Dermis blood vessel endothelial cell (primary cell): Measurements from ENCODE around the gene KLHL12. TPM values are rescaled to one million over a fixed set of nuclear protein-coding genes. Genes with fewer than 3 reads are reported as not detected.

Experiments used
- DNase-seq: peaks from one replicate; pipeline ENCODE4 v3.0.0; 2010
- total RNA-seq: library from RNA; depleted of rRNA; stranded (reverse); fragments of >200 nt; gene quantifications from 2 replicates; pipeline ENCODE4 v1.2.3, GENCODE V29; 2014

KLHL12 gene
- total RNA-seq, 1 donor from 2014 or later, result 26.7 TPM

DNA sequence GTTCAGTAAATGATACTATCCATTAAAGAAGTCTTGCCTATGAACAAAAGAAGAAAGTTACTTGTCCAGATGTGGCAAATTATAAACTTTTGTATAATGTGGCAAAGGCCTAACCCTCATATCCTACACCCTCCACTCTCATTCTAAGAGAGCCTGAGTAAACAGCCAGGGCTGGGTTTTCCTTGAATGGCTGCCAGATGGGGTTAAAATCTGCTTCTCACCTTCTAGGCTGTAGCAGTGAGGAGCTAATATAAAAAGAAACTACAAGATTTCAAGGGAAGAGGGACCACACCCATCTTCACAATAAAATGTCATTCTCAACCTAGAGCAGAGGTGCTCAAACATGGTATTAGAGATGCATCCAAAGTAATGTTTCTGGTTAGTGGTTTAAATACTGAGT lies 47.0 kb downstream of the KLHL12 start:
- DNase-seq, result no peak

DNA sequence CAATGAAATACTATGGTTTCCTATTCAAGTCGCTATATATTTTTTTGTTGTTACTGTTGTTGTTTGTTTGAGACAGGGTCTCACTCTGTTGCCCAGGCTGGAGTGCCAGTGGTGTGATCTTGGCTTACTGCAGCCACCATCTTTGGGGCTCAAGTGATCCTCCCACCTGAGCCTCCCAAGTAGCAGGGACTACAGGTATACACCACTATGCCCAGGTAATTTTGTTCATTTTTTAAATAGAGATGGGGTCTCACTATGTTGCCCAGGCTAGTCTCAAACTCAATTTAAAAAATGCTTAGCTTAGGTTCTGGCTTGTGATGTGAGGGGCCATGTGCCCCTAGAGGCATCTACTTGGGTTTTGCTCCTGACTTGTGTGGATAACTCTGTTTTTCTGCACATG lies 47.9 kb downstream of the KLHL12 start:
- no peak for DNase-seq

DNA sequence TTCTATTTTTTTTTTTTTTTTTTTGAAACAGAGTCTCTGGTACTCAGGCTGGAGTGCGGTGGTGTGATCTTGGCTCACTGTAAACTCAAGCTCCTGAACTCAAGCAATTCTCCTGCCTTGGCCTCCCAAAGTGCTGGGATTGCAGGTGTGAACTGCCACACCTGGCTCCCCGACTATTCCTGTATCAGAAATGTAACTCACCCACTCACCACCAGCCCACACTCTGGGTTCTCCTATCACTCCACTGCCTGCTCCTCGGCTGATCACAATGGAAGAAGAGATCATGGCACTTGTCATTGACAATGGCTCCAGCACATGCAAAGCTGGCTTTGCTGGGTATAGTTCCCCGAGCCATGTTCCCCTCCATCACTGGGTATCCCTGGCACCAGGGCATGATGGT lies 54.0 kb downstream of the KLHL12 start:
- no peak for DNase-seq

DNA sequence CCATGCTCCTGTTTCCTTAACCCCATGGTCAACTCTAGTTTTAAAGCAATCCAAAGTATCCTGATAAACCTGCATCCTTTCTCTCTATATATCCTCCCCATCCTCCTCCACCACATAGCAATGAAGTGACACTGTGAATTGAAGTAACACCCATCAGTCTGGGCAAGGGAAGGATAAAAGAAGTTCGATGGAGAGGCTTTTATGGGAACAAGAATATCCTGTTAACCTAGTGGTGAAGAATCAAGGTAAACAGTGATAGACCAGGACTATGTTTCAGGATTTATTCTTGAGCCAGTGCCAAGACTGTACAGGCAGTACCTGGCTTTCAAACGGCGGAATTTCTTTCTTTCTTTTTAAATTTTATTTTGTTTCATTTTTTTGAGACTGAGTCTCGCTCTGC lies 55.7 kb downstream of the KLHL12 start:
- DNase-seq, result no peak

DNA sequence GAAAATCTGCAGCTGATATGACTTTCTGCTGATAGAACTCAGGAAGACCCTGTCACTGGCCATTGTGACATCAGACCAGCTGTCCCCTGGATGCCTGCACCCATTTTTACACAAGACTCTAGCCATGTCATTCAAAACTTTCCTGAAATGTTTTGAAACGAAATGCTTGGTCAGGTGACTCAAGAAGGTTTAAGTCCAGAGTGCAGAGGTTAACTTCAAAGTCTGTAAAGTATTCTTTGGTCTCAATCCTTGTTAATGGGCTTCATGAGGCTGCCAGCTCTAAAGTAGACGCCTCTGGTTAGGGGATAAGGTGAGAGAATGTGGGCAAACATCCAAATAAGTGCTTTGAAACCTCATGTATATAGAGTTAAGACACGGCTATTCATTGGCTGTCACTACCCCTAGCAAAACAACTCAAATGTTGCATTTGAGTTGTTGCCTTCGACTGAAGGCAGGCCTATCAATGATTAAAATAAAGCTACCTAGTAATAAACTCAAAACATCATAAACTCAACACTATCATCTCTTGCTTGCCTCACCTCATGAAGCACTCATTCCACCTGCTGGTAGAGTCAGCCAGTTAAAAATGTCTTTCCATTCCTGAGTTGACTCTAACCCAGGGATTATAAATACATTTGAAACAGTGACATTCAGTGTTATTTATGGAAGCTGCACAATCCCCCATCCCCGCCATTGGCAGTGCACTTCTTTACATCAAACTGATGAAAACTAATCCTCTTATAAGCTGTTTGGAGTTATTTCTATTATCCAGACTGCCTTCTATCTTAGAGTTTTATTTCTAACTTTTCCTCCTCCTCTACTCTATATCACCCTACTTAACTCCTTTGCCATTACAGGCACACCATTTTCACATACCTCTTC lies 64.1 kb downstream of the KLHL12 start:
- DNase-seq, result no peak

DNA sequence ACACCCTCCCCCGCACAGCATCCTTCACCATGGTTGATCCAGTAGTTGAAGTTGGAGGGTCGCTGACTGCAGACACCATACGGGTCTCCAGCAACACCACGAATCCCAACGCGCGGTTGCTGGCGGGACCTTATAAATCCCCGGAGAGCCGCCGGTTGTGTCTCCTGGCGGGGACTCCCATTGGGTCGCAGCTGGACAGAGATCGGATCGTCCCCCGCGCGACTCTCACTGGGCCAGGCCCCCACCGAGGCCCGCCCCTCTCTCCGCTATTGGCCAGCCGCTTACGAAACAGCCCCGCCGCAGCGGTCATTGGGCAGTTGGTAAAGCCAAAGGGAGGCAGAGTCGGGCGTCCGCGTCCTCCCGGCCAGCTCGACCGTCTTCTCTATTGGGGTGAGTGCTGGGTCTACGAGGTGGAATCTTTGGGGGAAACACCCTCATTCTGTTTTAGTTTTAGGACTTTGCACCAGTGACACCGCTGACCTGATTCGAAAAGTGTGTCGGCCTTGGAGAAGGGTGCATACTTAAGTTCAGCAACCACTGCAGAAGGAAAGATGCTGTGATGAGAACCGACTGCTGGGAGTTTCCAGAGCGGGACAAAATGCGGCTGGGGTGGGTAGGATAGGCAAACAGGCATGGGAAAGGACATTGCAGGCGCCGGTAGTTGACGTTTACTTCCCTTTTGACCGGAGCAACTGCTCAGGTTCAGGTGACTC lies 65.5 kb downstream of the KLHL12 start:
- peak; percentile 90 for DNase-seq

DNA sequence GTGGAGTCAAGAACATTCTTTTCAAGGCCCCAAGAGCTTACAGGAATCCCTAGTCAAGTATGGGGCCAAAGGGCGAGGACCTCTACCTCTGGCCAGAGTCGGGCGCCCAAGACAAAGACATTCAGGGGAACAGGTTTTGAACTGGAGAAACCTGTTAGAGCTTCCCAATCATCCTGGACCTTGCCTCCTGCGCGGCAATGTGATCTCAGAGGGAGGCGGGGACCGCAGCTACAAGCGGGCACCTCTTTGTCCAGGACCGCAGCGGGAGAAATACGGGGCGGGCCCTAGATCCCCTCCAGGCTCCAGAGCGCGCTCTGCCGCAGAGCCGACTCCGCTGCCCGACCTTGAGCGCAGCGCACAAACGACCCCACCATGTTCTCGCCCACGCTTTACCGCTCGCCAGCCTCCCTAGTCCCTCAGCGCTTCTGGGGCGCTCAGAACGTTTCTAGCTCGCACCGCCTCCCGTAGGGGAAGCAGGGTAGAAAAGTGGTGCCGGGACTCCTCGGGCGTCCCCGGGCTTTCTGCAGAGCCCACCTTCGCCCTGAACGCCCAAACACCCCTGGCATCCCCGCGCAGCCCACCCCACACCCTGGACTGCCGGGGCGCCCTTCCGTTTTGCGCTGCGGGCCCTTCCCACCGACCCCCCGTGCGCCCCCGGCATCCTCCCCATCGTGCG lies 66.2 kb downstream of the KLHL12 start:
- peak; percentile 49 for DNase-seq

DNA sequence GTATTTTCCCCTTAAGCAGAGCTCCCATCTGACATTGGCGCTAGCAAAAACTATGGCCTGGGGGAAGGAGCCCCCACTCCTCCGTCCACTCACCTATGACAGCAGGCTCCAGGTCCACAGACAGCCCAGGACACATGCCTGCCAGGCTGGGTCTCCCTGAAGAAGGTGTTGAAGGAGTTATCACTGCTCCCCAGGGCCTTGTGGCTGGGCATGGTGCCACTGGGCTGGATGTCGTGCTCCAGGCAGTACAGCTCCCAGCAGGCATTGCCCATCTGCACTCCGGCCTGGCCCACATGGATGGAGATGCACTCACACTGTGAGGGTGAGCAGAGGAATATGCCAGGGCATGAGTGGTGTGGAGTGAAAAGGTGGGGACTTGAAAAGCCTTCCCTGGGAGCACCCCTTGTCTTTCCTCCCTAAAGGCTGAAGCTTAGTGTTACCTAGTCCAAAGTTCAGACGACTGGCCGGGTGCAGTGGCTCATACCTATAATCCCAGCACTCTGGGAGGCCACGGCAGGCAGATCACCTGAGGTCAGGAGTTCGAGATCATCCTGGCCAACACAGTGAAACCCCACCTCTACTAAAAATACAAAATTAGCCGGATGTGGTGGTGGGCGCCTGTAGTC lies 68.1 kb downstream of the KLHL12 start:
- DNase-seq, result no peak

DNA sequence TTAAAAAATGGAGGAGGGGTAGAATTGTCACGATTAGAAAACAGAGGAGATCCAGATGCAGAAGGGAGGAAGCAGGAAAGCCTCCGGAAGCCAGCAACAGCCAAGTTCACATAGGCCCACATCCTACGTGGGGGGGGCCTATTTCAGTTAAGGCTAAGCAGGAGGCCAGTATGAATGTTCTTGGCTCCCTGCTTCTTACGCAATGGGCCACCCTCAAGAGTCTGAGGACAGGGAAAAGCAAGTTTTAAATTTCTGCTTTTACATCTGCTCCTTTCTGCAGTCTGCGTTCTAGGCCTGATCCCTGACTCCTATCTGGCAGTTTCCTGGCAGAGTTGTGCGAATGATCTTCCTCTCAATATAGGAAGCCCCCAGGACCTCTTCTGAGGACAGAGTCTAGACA lies 68.7 kb downstream of the KLHL12 start:
- peak; percentile 37 for DNase-seq

DNA sequence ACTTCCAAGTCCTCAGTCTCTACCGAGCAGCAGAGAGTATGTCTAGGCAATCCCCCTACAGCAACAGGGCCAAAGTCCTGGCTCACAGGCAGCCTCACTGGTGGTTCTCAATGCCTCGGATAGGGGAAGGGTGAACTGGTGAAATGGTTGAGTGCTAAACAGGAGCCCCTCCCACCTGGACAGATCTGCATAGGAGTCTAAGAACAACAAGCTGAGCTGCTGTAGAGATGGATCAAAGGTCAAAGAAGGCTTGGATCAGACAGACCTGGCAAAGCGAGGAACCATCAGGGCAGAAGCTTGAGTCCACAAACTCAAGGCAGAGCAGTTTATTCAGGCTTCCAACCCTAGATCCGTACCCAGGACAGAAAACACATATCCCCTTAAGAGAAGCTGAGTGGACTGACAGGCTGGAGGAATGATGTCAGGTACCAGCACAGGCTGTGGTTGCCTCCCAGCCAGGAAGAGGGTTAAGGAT lies 69.9 kb downstream of the KLHL12 start:
- no peak for DNase-seq

DNA sequence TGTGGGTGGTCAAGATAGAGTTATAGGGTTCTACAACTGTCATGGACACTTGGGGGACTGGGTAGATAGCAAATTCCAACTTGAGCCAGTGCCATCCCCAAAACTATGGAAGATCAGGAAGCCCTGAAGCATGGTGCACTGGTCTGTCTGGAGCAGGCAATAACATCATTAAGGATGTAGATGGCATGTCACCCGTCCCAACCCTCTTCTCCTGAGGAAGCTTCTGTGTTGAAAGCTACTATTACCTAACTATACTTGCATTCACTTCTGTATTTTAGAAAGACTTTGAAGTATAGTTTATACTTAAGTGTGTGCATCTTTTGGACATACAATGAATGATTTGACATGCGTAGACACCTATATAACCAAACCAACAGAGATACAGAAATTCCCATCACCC lies 71.0 kb downstream of the KLHL12 start:
- DNase-seq, result no peak

DNA sequence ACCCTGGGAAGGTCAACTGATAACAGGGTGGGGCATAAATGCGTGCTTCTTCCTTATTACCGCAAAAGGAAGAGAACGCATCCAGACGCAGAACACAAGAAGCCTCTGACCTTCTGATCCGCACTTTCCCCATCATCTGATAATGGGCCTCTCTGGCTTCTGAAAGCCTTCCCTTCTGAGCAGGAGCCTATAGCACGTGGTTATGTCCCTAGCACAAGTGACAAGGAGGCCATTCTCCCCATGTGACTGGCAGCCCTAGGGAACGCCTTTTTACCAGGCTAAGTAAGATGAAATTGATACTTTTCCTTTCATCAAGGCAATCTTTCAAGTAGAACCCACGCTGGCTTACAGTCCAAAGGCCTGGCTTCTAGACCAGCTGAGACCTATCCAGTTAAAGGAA lies 72.2 kb downstream of the KLHL12 start:
- no peak for DNase-seq

DNA sequence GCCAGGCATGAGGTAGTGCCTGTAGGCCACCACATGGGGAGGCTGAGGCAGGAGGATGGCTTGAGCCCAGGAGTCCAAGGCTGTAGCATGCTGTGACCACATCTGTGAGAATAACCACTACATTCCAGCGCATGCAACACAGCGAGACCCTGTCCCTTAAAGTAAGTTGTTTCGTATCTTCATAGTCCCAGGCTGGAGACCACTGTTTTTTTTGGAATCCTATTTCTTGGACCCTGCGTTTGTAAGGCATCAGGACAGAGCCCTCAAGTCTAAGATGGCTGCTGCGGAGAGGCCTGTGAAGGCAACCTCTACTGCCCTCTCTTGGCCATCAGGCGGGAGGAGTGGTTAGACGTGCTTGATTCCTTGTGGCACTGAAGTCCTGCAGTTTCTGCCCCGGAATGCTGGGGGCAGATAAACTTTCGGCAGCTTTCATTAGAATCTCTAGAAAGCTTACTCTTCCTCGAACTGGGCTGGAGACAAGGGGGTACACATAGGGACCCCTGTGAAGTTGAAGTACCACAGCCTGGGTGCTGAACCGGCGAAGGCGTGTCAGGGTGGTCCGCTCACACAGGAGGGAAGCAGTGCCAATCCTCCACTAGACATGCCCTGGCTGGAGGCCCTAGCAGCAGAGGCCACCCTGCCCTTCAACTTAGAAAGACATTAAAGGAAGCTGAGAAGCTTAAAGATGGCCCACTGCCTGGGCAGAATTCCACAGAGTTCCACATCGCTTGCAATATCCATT lies 74.7 kb downstream of the KLHL12 start:
- DNase-seq, result peak; percentile 85

DNA sequence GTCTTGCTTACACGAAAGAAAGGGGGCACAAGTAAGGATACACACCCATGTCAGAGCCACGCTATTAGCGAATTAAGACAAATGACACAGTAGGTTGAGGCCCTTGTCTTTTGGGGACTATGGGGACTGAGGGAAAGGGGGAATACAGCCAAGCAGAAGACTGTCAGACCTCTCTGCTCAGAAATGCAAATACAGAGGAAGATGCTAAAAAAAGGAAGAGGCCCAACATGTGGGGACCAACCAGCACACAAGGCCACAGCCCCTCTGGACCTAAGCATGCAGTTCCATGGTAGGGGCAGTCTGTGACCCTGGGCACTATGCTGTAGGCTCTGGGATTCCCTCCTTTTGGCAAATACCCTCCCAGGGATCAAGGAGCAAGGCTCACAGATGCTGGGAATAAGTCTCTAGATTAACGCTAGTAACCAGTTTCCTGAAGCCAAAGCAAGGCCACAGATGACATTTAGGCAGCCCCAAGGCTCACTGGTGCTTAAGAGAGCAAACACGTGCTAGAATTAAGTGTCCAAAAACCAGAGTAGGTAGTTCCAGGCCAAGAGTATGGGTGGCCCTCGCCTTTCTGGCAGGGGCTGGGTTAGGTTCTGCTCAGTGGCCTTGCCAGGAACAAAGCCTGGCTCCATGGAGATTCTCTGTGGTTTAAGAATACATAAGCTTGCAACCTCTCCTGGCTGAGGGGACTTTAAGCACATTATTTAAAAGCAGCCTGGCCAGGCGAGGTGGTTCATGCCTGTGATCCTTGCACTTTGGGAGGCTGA lies 76.3 kb downstream of the KLHL12 start:
- no peak for DNase-seq

DNA sequence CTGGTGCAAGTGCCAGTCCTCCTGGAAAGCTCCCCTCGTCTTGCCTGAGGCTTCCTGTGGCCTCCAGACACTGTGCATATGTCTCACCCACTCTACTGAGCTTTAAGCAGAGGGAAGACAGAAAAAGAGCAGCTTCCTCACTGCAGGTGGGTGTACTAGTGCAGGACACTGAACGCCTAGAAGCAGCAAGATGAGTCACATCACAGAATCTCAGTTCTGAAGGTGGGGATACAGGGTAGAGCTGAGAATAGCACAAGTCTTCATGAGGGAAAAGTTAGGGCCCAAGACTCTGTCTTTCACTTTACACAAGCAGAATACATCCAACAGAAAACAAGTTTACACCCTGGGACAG lies 78.9 kb downstream of the KLHL12 start:
- DNase-seq, result no peak

DNA sequence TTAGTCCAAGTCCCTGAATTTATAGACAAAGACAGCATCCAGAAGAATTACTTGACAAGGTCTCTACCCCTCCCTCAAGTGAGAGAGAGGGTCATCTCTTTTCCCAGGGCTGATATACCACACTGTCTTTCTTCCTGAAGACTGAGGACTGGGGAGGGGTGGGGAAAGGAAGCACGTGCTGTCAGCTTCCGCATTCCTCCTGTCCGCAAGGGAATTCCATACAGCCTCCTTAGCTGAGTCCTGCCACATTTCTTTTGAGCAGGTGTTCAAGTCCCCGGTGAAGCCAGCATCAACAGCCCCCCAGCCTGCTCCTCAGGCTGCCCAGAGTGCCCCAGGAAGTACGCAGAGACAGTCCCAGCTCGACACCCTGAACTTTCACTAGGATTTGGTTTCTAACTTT lies 82.1 kb downstream of the KLHL12 start:
- DNase-seq, result peak; percentile 26

DNA sequence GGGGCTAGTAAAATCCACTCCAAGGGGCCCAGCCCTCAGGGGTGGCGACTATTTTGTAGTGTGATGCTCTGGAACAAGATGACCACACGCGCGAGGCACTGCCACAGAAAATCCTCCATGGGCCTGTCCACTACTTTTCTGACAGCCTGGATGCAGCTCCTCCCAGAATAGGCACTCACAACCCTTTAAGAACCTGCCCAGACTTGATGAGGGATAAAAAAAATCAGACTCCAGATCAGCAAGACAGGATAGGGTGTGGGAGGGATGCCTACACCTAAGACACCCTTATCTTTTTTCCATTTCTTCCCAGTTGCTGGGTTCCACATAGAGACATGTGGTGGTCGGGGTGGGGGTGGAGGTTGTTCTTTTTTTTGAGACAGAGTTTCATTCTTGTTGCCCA lies 82.8 kb downstream of the KLHL12 start:
- DNase-seq, result no peak

DNA sequence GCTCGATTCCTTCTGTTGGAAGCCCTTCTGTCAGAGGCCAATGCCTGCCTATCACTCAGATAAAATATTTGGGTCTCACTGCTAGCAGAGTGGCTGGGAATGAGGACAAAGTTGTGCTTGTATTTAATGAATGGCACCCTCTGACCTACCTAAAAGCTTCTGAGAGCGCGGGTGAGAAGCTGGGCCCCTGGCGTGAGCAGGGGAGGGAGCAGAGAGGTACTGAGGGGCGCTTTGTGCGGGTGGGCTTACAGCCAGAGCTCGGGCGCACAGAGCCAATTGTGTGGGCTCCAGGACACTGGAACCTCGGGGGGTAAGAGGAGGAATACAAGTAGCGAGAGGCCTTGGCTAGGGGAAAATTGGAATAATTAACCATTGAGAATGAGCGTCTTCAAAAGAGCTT lies 84.0 kb downstream of the KLHL12 start:
- no peak for DNase-seq
